Activated CD8-positive, alpha-beta T cell treated with anti-CD3 and anti-CD28 coated beads for 36 hours (primary cell): ENCODE data around the gene TMEM37. TPM values are rescaled to one million over a fixed set of nuclear protein-coding genes. Genes with fewer than 3 reads are reported as not detected.

Experiments
- ATAC-seq: fragments of 200-7000 bp; cut with Tn5 transposase; one replicate; pipeline ENCODE4 v1.10.0; 2021; ENCODE audit warnings: mild to moderate bottlenecking, moderate library complexity
- CTCF ChIA-PET: fragments of 350-600 bp; sonication (Branson Sonifier 250); formaldehyde crosslinking; loops from one replicate; lab custom pipeline; 2021; ENCODE audit warnings: antibody characterized with exemption; lab: Charles Lee
- POLR2A ChIA-PET: fragments of 350-600 bp; sonication (Branson Sonifier 250); formaldehyde crosslinking; loops from one replicate; lab custom pipeline; 2021; ENCODE audit warnings: antibody characterized with exemption; lab: Charles Lee
- DNase-seq: peaks from one replicate; pipeline ENCODE4 v3.0.0-alpha.2; 2020
- H3K27ac Mint-ChIP-seq: one replicate; pipeline ENCODE4 v1.8.0; 2021; ENCODE audit warnings: mild to moderate bottlenecking, mixed read lengths
- H3K27me3 Mint-ChIP-seq: one replicate; pipeline ENCODE4 v1.8.0; 2021; ENCODE audit warnings: mixed read lengths
- H3K36me3 Mint-ChIP-seq: one replicate; pipeline ENCODE4 v1.8.0; 2021; ENCODE audit warnings: low read depth, mixed read lengths
- H3K4me1 Mint-ChIP-seq: one replicate; pipeline ENCODE4 v1.8.0; 2021; ENCODE audit warnings: low read depth, mixed read lengths
- H3K4me3 Mint-ChIP-seq: one replicate; pipeline ENCODE4 v1.8.0; 2021; ENCODE audit warnings: mild to moderate bottlenecking, moderate library complexity, mixed read lengths
- H3K9me3 Mint-ChIP-seq: one replicate; pipeline ENCODE4 v1.8.0; 2021; ENCODE audit warnings: mixed read lengths
- intact Hi-C: fragments of 100-400 bp; cut with micrococcal nuclease; formaldehyde crosslinking; loops from one replicate; pipeline ENCODE4 v1.10.0; 2022
- total RNA-seq, 2 experiments: library from RNA; stranded (reverse); gene quantifications; one replicate each; pipeline ENCODE4 v1.2.3, GENCODE V29; 2021
- TF ChIP-seq, protein P1 (sequence below): fragments of 200-600 bp; IDR thresholded peaks from one replicate; pipeline ENCODE4 v1.8.0; 2022; ENCODE audit warnings: antibody characterized with exemption, mild to moderate bottlenecking

The TMEM37 gene
- total RNA-seq, 2 experiments from 2014 or later, result not detected

DNA sequence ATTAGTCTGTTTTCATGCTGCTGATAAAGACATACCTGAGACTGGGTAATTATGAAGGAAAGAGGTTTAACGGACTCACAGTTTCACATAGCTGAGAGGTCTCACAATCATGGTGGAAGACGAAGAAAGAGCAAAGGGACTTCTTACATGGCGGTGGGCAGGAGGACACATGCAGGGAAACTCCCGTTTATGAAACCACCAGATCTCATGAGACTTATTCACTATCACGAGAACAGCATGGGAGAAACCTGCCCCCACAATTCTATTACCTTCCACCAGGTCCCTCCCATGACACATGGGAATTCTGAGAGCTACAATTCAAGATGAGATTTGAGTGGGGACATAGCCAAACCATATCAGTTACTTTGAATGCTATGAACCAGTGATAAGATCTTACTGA is 48.5 kb downstream of the TMEM37 start:
- ATAC-seq (no peak), DNase-seq (no peak)
- no peaks in the 10 kb centered on the region for H3K9me3 Mint-ChIP-seq
- TF ChIP-seq, protein P1, sequence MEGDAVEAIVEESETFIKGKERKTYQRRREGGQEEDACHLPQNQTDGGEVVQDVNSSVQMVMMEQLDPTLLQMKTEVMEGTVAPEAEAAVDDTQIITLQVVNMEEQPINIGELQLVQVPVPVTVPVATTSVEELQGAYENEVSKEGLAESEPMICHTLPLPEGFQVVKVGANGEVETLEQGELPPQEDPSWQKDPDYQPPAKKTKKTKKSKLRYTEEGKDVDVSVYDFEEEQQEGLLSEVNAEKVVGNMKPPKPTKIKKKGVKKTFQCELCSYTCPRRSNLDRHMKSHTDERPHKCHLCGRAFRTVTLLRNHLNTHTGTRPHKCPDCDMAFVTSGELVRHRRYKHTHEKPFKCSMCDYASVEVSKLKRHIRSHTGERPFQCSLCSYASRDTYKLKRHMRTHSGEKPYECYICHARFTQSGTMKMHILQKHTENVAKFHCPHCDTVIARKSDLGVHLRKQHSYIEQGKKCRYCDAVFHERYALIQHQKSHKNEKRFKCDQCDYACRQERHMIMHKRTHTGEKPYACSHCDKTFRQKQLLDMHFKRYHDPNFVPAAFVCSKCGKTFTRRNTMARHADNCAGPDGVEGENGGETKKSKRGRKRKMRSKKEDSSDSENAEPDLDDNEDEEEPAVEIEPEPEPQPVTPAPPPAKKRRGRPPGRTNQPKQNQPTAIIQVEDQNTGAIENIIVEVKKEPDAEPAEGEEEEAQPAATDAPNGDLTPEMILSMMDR, result no peak
- intact Hi-C loops, result no loop called here
- no peak overlapping the region for H3K4me3 Mint-ChIP-seq
- H3K36me3 Mint-ChIP-seq, result no peaks in the 10 kb centered on the region
- H3K4me1 Mint-ChIP-seq, result no peaks in the 10 kb centered on the region
- H3K27ac Mint-ChIP-seq, result no peak overlapping the region
- POLR2A ChIA-PET, result no interaction called here
- CTCF ChIA-PET, result no interaction called here
- peaks cover 6% of the 10 kb centered on the region for H3K27me3 Mint-ChIP-seq

DNA sequence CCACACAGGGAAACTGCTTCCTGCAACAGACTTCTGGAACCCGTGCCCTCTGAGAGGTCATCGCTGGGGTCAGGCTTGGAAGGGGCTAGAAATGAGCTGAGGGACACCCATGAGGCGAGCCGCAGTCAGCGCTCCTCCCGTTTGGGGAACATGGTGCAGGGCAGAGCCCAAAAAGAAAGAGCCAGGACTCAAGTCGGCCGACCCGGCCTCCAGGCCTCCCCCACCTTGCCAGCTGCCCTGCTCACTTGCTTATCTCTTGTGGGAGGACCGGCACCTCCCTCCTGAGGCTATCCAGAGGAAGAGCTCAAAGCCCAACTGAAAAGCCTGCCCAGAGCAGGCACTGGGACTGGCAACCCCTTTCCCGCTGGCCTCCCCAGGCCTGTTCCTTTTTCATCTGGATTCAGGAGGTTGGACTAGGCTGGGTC is 49.1 kb downstream of the TMEM37 start:
- Mint-ChIP-seq H3K9me3 (no peaks in the 10 kb centered on the region), H3K36me3 (no peaks in the 10 kb centered on the region), H3K4me3 (no peak overlapping the region), H3K27me3 (peaks cover 6% of the 10 kb centered on the region), H3K27ac (no peak overlapping the region), H3K4me1 (no peaks in the 10 kb centered on the region)
- TF ChIP-seq, protein P1, result no peak
- intact Hi-C loops, result no loop called here
- DNase-seq, result no peak
- ATAC-seq, result no peak
- CTCF ChIA-PET, result interaction anchor here (0.7 kb wide), 1 partner anchor 694 kb away, joined by 4 read pairs; no protein-coding TSS in a partner anchor
- POLR2A ChIA-PET, result no interaction called here

DNA sequence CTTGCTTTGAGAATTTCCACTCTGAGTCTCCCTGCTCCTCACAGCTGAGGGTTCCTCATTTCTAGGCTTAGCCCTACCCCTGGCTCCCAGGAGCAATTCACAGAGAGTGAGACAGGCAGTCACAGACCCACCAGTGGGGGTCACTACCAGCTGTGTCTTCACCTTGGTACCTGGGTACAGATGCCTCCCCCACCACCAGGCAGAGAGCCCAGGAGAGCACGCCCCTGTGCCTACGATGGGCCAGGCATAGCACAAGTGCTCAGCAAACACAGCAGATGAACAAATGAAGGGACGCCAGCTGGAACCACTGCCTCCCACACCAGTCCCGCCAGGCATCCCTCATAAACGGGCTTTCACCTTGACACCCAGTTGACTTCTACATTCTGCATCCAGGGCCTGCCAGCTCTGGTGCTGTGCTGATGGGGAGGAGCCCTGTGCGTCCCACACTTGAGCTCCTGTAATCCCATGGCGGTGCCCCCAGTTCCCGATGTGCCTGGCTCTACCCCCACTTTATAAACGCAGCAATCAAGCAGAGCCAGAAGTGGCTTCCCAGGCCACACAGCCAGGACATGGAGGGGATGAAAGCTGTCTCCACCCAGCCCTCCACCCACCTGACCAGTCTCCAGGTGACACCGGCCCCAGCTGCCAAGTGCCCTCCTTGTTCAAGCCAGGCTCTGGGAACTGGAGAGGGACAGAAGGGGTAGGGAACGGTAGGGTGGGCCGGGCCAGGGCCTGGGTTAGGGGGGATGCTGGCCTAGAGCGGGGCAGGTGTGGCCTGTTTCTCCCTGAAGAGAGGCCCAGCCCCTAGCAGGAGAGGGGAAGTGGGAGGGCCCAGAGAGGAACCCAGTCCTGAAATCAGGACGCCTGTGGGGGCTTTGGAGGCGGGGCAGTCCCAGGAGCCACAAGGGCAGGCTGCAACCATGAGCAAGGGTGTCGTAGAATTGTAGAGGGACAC is 50.1 kb downstream of the TMEM37 start:
- H3K36me3 Mint-ChIP-seq, result no peaks in the 10 kb centered on the region
- ChIA-PET CTCF (interaction anchor here (0.7 kb wide), 1 partner anchor 693 kb away, joined by 4 read pairs; no protein-coding TSS in a partner anchor), POLR2A (no interaction called here)
- TF ChIP-seq, protein P1, result no peak
- no peaks in the 10 kb centered on the region for H3K9me3 Mint-ChIP-seq
- no peak overlapping the region for H3K27ac Mint-ChIP-seq
- no peaks in the 10 kb centered on the region for H3K4me1 Mint-ChIP-seq
- ATAC-seq, result no peak
- no peaks in the 10 kb centered on the region for H3K27me3 Mint-ChIP-seq
- DNase-seq, result no peak
- intact Hi-C loops, result no loop called here
- no peak overlapping the region for H3K4me3 Mint-ChIP-seq

DNA sequence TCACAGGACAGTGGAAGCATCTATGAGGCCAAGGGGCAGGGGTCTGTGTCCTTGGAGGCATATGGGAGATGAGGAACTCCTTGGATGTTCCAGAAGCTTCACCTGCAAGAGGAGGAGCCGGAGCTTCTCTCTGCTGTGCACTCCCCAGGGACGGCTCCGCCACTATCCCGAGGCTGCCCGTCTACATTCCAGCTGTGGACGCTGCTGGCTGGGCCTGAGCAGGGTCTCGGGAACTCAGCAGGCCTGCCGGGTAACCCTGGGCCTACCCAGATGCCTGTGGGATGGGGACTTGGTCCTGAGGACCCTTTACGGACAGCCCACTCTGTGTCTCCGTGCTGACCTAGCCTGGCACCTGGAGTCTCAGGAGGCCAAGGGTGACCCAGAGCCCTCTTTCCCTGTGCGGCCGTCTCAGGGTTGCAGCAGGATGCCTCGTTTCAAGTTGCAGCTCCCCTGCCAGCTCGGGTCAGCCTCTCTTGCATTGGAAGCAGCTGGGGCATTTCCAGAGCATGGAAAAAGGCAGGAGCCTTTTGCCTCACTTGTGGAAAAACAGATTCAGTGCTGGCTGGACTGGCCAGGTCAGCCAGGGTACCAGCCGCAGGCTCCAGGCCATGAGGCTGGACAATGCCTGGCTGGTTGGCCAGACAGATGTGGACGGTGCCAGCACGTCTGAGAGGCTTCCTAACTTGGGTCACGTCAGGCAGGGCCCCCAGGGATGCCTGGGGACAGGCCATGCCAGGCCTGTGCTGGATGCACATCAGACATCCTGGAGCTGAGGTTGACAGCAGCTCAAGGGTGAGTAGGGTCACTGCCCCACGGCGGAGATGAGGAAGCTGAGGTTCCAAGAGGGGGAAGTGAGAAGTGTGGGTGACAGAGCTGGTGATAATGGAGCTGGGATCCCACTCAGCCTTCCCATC is 51.1 kb downstream of the TMEM37 start:
- Mint-ChIP-seq H3K4me3 (no peak overlapping the region), H3K9me3 (no peaks in the 10 kb centered on the region), H3K4me1 (no peaks in the 10 kb centered on the region), H3K27me3 (no peaks in the 10 kb centered on the region), H3K36me3 (no peaks in the 10 kb centered on the region), H3K27ac (no peak overlapping the region)
- CTCF ChIA-PET, result no interaction called here
- POLR2A ChIA-PET, result no interaction called here
- TF ChIP-seq, protein P1, result no peak
- no peak for ATAC-seq
- intact Hi-C loops, result no loop called here
- no peak for DNase-seq
